ENCODE data around the gene FYB1. TPM values are rescaled to one million over a fixed set of nuclear protein-coding genes. Genes with fewer than 3 reads are reported as not detected.

The FYB1 gene
- total RNA-seq, 2 experiments from 2014 or later = 0.16 TPM; not detected in 1

DNA sequence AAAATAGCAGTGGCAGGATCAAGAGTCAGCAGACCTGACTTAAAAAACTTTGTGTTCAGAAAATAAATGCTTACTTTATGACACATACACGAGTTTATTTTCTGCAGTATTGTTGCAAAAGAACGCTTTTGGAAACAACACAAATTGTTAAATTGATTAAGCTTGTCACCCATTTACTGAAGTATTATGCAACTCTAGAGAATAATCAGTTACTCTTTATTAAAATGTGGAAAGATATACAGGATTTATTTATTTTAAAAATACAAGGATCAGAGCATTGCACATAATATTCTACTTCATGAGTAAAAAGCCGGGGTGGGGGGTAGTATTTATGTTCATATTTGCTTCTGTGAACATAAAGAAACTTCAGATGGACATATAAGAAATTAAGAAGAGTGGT lies 20.0 kb downstream of the FYB1 start:
- ChIA-PET POLR2A (no interaction called here), CTCF (ENCODE audit: unreplicated experiment) (no interaction called here)
- Histone ChIP-seq H3K27ac (ENCODE audit: low read depth, low read length, poor library complexity, severe bottlenecking) (no peak overlapping the region), H3K4me1 (ENCODE audit: insufficient read depth, low read length, poor library complexity, severe bottlenecking) (no peaks in the 10 kb centered on the region), H3K9me2 (ENCODE audit: insufficient read depth, low read length) (no peaks in the 10 kb centered on the region), H2AFZ (ENCODE audit: low read length) (no peak overlapping the region), H4K20me1 (ENCODE audit: insufficient read depth, low read length) (no peaks in the 10 kb centered on the region), H3K79me2 (ENCODE audit: insufficient read depth, low read depth, low read length) (no peaks in the 10 kb centered on the region), H3K4me2 (ENCODE audit: low read length) (no peak overlapping the region), H3K9me3 (ENCODE audit: low read length) (no peaks in the 10 kb centered on the region), H3K4me3 (ENCODE audit: low read depth, low read length, poor library complexity, severe bottlenecking) (no peak overlapping the region), H3K36me3 (ENCODE audit: insufficient read depth, low read length) (no peaks in the 10 kb centered on the region)
- no TSS peak for BruUV-seq (replicated peaks)
- TF ChIP-seq, protein P1, sequence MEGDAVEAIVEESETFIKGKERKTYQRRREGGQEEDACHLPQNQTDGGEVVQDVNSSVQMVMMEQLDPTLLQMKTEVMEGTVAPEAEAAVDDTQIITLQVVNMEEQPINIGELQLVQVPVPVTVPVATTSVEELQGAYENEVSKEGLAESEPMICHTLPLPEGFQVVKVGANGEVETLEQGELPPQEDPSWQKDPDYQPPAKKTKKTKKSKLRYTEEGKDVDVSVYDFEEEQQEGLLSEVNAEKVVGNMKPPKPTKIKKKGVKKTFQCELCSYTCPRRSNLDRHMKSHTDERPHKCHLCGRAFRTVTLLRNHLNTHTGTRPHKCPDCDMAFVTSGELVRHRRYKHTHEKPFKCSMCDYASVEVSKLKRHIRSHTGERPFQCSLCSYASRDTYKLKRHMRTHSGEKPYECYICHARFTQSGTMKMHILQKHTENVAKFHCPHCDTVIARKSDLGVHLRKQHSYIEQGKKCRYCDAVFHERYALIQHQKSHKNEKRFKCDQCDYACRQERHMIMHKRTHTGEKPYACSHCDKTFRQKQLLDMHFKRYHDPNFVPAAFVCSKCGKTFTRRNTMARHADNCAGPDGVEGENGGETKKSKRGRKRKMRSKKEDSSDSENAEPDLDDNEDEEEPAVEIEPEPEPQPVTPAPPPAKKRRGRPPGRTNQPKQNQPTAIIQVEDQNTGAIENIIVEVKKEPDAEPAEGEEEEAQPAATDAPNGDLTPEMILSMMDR (conservative IDR thresholded peaks at IDR 0.05; ENCODE audit: low read length) = no peak
- no peak for TF ChIP-seq EZH2phosphoT487 (IDR thresholded peaks at IDR 0.05; ENCODE audit: borderline replicate concordance, low read depth, low read length)
- DNase-seq (ENCODE audit: low spot score) = no peak
- intact Hi-C loops (cut with micrococcal nuclease; ENCODE audit: unreplicated experiment) = no loop called here

DNA sequence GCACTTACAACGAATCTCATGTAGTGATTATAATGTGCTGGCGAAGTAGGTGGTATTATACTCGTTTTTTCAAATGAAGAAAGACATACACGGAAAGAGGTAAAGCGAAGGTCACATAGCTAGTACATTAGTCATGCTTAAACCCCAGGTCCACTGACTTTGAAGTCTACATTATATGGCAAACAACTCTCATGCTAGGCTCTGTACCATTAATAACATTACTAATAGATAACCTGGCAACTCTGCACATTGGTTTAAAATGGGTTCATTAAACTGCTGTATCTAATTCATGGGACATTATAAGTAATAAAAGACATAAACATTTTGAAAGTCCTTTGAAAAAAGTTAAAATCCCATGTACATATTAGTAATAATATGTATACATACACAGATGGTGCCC lies 21.2 kb downstream of the FYB1 start:
- TF ChIP-seq, protein P1 (conservative IDR thresholded peaks at IDR 0.05; ENCODE audit: low read length) = no peak
- no peak for TF ChIP-seq EZH2phosphoT487 (IDR thresholded peaks at IDR 0.05; ENCODE audit: borderline replicate concordance, low read depth, low read length)
- Histone ChIP-seq H3K4me2 (ENCODE audit: low read length) (no peak overlapping the region), H3K27ac (ENCODE audit: low read depth, low read length, poor library complexity, severe bottlenecking) (no peak overlapping the region), H2AFZ (ENCODE audit: low read length) (no peak overlapping the region), H3K9me3 (ENCODE audit: low read length) (no peaks in the 10 kb centered on the region), H3K9me2 (ENCODE audit: insufficient read depth, low read length) (no peaks in the 10 kb centered on the region), H3K4me3 (ENCODE audit: low read depth, low read length, poor library complexity, severe bottlenecking) (no peak overlapping the region), H4K20me1 (ENCODE audit: insufficient read depth, low read length) (no peaks in the 10 kb centered on the region), H3K4me1 (ENCODE audit: insufficient read depth, low read length, poor library complexity, severe bottlenecking) (no peaks in the 10 kb centered on the region), H3K36me3 (ENCODE audit: insufficient read depth, low read length) (no peaks in the 10 kb centered on the region), H3K79me2 (ENCODE audit: insufficient read depth, low read depth, low read length) (no peaks in the 10 kb centered on the region)
- ChIA-PET CTCF (ENCODE audit: unreplicated experiment) (no interaction called here), POLR2A (no interaction called here)
- intact Hi-C loops (cut with micrococcal nuclease; ENCODE audit: unreplicated experiment) = no loop called here
- DNase-seq (ENCODE audit: low spot score) = no peak
- no TSS peak for BruUV-seq (replicated peaks)

DNA sequence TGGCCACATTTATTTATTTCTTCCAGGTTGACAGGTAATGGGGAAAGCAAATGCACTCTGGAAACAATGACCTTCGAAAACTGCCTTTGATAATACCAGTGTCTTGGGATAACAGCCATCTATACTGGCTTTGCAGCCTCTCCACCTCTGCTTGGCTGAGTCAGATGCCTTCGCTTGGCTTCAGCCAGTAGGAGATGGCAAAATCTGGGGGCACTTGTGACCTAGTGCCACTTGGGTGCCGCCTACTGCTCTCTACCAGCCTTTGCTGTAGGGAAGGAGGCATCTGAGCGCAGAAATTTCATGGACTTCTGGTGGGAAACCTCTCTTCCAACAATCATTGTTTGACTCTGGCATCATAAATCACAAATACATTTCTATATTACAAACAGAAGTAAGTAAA lies 21.8 kb downstream of the FYB1 start:
- no peak overlapping the region for H3K27ac ChIP-seq (ENCODE audit: low read depth, low read length, poor library complexity, severe bottlenecking)
- H3K9me2 ChIP-seq (ENCODE audit: insufficient read depth, low read length) = no peaks in the 10 kb centered on the region
- no peak for DNase-seq (ENCODE audit: low spot score)
- no peaks in the 10 kb centered on the region for H3K4me1 ChIP-seq (ENCODE audit: insufficient read depth, low read length, poor library complexity, severe bottlenecking)
- BruUV-seq (replicated peaks) = no TSS peak
- no peaks in the 10 kb centered on the region for H3K79me2 ChIP-seq (ENCODE audit: insufficient read depth, low read depth, low read length)
- H4K20me1 ChIP-seq (ENCODE audit: insufficient read depth, low read length) = no peaks in the 10 kb centered on the region
- TF ChIP-seq, protein P1 (conservative IDR thresholded peaks at IDR 0.05; ENCODE audit: low read length) = no peak
- ChIA-PET CTCF (ENCODE audit: unreplicated experiment) (no interaction called here), POLR2A (no interaction called here)
- no peak overlapping the region for H3K4me2 ChIP-seq (ENCODE audit: low read length)
- no peaks in the 10 kb centered on the region for H3K9me3 ChIP-seq (ENCODE audit: low read length)
- H3K4me3 ChIP-seq (ENCODE audit: low read depth, low read length, poor library complexity, severe bottlenecking) = no peak overlapping the region
- H3K36me3 ChIP-seq (ENCODE audit: insufficient read depth, low read length) = no peaks in the 10 kb centered on the region
- intact Hi-C loops (cut with micrococcal nuclease; ENCODE audit: unreplicated experiment) = no loop called here
- H2AFZ ChIP-seq (ENCODE audit: low read length) = no peak overlapping the region
